Epithelial cell of proximal tubule (primary cell): ENCODE data around the gene CDKN2B. TPM values are rescaled to one million over a fixed set of nuclear protein-coding genes. Genes with fewer than 3 reads are reported as not detected.
A peak's percentile ranks its signal among the peaks of the same experiment; 100 is the strongest.

Experiments used
- DNase-seq: peaks from one replicate; pipeline ENCODE4 v3.0.0-alpha.2; 2011; ENCODE audit warnings: low read depth
- H3K4me3 ChIP-seq: 2 replicates; pipeline ENCODE4 v1.5.1; 2011; ENCODE audit warnings: low read depth, mild to moderate bottlenecking, low read length
- CTCF ChIP-seq: conservative IDR thresholded peaks from 2 replicates; pipeline ENCODE4 v1.5.1; 2012; ENCODE audit warnings: low read depth, mild to moderate bottlenecking, low read length
- total RNA-seq: library from RNA; depleted of rRNA; stranded (reverse); fragments of >200 nt; gene quantifications from 2 replicates; pipeline ENCODE4 v1.2.3, GENCODE V29; 2015

Gene CDKN2B
- total RNA-seq, 1 donor from 2014 or later, result 25.9 TPM

GRCh38 chr9:22028394-22028793 is 19.3 kb upstream of the CDKN2B start:
- H3K4me3 ChIP-seq, result no peak overlapping the region
- no peak for TF ChIP-seq CTCF
- no peak for DNase-seq

GRCh38 chr9:22026696-22027095 is 17.6 kb upstream of the CDKN2B start:
- TF ChIP-seq CTCF, result no peak
- H3K4me3 ChIP-seq, result no peak overlapping the region
- no peak for DNase-seq

- no peak overlapping the region for H3K4me3 ChIP-seq
- no peak for DNase-seq
- TF ChIP-seq CTCF, result no peak
Observed at GRCh38 chr9:22022396-22022795, 13.3 kb upstream of the CDKN2B start.

GRCh38 chr9:22010866-22011625 is 1.9 kb upstream of the CDKN2B start:
- H3K4me3 ChIP-seq, result no peak overlapping the region
- TF ChIP-seq CTCF, result no peak
- DNase-seq, result no peak

- H3K4me3 ChIP-seq, result peak overlapping the region; percentile 86
- TF ChIP-seq CTCF, result peak; percentile 10
- DNase-seq, result no peak
Observed at GRCh38 chr9:22009506-22009867, 382 bp upstream of the CDKN2B start.

GRCh38 chr9:22008384-22008716 is 755 bp downstream of the CDKN2B start:
- no peak for DNase-seq
- TF ChIP-seq CTCF, result no peak
- H3K4me3 ChIP-seq, result peak overlapping the region; percentile 86
